Measurements from ENCODE around the gene FFAR1.
"Not testable (repeated sequence)": the region's sequence is repeated elsewhere in the genome, so short reads cannot be mapped to it uniquely, and the experiment has no call there.

Gene FFAR1

GRCh38 chr19:35362261-35363000 lies 14.7 kb downstream of the FFAR1 start:
- no peak for DNase-seq (ENCODE audit: low spot score)

- no peak for DNase-seq (ENCODE audit: low spot score)
These were observed 15.4 kb downstream of the FFAR1 start for GRCh38 chr19:35363001-35363590.

GRCh38 chr19:35363711-35364425 lies 16.2 kb downstream of the FFAR1 start:
- DNase-seq (ENCODE audit: low spot score) = no peak

GRCh38 chr19:35365303-35365702 lies 17.6 kb downstream of the FFAR1 start:
- DNase-seq (ENCODE audit: low spot score) = no peak

GRCh38 chr19:35368378-35368777 lies 20.7 kb downstream of the FFAR1 start:
- no peak for DNase-seq (ENCODE audit: low spot score)

- DNase-seq (ENCODE audit: low spot score) = no peak
These were observed 21.8 kb downstream of the FFAR1 start for GRCh38 chr19:35369522-35369921.

- no peak for DNase-seq (ENCODE audit: low spot score)
These were observed 23.0 kb downstream of the FFAR1 start, which contains the start of gene GPR42 for GRCh38 chr19:35370722-35371121. Gene GPR42, plus strand, starts transcription at chr19:35371068. Its CDS starts 292 bp downstream, at chr19:35371360.

- no peak for DNase-seq (ENCODE audit: low spot score)
These were observed 25.8 kb downstream of the FFAR1 start for GRCh38 chr19:35373492-35373891.

GRCh38 chr19:35374031-35374430 lies 26.3 kb downstream of the FFAR1 start:
- not testable (repeated sequence) for DNase-seq (ENCODE audit: low spot score)

- no peak for DNase-seq (ENCODE audit: low spot score)
These were observed 28.0 kb downstream of the FFAR1 start for GRCh38 chr19:35375505-35376307.

- DNase-seq (ENCODE audit: low spot score) = no peak
These were observed 30.0 kb downstream of the FFAR1 start for GRCh38 chr19:35377656-35378055.

- no peak for DNase-seq (ENCODE audit: low spot score)
These were observed 30.7 kb downstream of the FFAR1 start for GRCh38 chr19:35378356-35378755.

GRCh38 chr19:35379545-35379944 lies 31.8 kb downstream of the FFAR1 start:
- not testable (repeated sequence) for DNase-seq (ENCODE audit: low spot score)

- DNase-seq (ENCODE audit: low spot score) = no peak
These were observed 32.3 kb downstream of the FFAR1 start for GRCh38 chr19:35379992-35380391.

GRCh38 chr19:35380450-35381124 lies 32.9 kb downstream of the FFAR1 start:
- DNase-seq (ENCODE audit: low spot score) = peak; percentile 15

GRCh38 chr19:35381318-35381717 lies 33.6 kb downstream of the FFAR1 start:
- DNase-seq (ENCODE audit: low spot score) = no peak

GRCh38 chr19:35381926-35382325 lies 34.2 kb downstream of the FFAR1 start:
- no peak for DNase-seq (ENCODE audit: low spot score)

- no peak for DNase-seq (ENCODE audit: low spot score)
These were observed 35.8 kb downstream of the FFAR1 start for GRCh38 chr19:35383536-35383935.

- peak; percentile 24 for DNase-seq (ENCODE audit: low spot score)
These were observed 40.8 kb downstream of the FFAR1 start for GRCh38 chr19:35388277-35389054.

- peak; percentile 33 for DNase-seq (ENCODE audit: low spot score)
These were observed 41.6 kb downstream of the FFAR1 start for GRCh38 chr19:35389192-35389861.
